Iris pigment epithelial cell (primary cell): ENCODE measurements around the gene COA7.
"Not testable (repeated sequence)": the region's sequence is repeated elsewhere in the genome, so short reads cannot be mapped to it uniquely, and the experiment has no call there.

Experiments
- DNase-seq: peaks from one replicate; pipeline ENCODE4 v3.0.0-alpha.2; 2011; ENCODE audit warnings: low read depth

Gene COA7

GRCh38 chr1:52706136-52706670, 8.1 kb upstream of the COA7 start:
- no peak for DNase-seq

GRCh38 chr1:52702886-52703787, 5.0 kb upstream of the COA7 start:
- peak; percentile 95 for DNase-seq

DNA sequence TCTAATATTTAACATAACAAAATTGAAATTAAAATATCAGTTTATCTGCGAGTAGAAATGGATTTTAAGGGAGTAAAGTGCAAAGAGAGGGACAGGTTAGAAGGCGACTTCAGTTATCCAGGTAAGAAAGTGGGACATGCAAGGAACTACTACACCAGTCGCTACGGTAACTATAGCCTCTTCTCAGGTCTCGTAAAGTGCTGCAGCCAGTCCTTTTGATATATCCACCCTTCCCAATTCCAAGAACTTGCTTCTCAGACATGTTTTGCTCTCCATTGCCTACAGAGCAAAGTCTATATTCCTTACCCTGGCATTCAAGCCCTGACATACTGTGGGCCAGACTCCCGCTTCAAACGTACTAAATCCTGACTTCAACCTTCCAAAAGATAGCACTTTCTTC, 2.5 kb downstream of the COA7 start:
- DNase-seq, result no peak

GRCh38 chr1:52693843-52694242, 4.3 kb downstream of the COA7 start:
- no peak for DNase-seq

DNA sequence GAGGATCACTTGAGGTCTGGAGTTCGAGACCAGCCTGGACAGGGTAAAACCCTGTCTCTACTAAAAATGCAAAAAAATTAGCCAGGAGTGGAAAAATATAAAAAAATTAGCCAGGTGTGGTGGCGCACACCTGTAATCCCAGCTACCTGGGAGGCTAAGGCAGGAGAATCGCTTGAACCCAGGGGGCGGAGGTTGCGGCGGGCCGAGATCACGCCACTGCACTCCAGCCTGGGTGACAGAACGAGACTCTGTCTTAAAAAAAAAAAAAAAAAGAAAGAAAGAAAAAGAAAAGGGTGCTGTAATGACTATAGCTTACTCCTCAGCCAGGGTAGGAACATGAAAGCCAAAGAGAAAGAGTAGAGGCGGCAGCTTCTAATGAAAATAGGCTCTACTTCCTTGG, 4.8 kb downstream of the COA7 start:
- DNase-seq, result not testable (repeated sequence)

- no peak for DNase-seq
Observed at GRCh38 chr1:52692697-52693096, 5.5 kb downstream of the COA7 start.

- peak; percentile 22 for DNase-seq
Observed at GRCh38 chr1:52691821-52692220, 6.3 kb downstream of the COA7 start.

GRCh38 chr1:52686830-52687229, 11.3 kb downstream of the COA7 start:
- DNase-seq, result no peak

GRCh38 chr1:52686261-52686751, 11.8 kb downstream of the COA7 start:
- DNase-seq, result peak; percentile 65

- no peak for DNase-seq
Observed at GRCh38 chr1:52684545-52684944, 13.6 kb downstream of the COA7 start.

- no peak for DNase-seq
Observed at GRCh38 chr1:52683367-52683940, 14.7 kb downstream of the COA7 start.

GRCh38 chr1:52681136-52681535, 17.0 kb downstream of the COA7 start:
- DNase-seq, result no peak

DNA sequence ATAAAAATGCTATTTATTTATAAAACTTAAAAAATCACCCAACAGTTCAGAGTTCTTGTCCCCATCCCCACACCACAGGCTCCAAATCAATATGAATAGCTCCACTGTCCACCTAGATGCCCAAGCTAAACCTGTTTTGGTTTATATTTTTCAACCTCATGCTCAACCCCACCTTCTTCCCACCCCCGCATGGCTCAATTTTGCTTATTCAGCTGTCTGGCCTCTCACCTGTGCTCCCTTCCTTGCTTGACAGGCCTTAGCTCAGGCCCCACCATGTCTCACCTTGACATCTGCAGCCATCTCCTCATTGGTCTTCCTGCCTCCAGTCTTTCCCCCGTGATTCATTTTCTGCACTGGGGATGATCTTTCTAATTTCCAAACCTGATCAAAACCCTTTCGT, 17.8 kb downstream of the COA7 start:
- DNase-seq, result no peak

DNA sequence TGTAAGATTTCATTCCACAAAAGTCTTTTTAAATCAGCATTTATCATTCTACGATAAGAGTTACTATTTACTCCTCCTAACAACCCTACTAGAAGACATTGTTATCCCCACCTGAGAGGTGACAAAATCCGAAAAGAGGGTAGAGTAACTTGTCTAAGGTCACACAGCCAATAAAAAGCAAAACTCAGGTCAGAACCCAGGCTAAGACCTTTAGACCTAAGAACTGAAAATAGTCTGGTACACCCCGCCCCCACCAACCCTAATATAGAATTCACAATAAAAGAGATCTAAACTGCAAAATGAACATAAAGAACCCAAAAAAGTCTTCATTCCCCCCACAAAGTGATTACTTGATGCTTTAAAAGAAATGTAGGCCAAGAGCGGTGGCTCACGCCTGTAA, 18.6 kb downstream of the COA7 start:
- no peak for DNase-seq

DNA sequence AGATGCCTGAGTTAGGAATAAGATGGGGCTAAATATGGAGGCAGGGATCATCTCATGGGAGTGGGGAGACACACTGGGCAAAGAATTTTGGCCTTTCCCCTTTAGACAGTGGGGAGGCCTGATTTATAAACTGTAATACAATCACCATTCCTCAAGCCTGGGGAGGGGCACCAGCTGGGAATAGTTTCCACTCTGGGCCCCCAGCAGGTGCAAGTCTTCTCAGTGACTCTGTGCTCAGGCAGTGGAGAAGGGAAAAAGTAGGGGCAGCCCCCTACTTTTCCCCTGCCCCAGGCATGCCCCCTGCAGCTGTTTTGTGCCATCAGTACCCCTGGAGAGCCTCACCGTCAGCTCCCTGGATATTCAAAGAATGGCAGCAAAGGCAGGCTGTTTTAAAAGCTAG, 19.1 kb downstream of the COA7 start:
- no peak for DNase-seq

DNA sequence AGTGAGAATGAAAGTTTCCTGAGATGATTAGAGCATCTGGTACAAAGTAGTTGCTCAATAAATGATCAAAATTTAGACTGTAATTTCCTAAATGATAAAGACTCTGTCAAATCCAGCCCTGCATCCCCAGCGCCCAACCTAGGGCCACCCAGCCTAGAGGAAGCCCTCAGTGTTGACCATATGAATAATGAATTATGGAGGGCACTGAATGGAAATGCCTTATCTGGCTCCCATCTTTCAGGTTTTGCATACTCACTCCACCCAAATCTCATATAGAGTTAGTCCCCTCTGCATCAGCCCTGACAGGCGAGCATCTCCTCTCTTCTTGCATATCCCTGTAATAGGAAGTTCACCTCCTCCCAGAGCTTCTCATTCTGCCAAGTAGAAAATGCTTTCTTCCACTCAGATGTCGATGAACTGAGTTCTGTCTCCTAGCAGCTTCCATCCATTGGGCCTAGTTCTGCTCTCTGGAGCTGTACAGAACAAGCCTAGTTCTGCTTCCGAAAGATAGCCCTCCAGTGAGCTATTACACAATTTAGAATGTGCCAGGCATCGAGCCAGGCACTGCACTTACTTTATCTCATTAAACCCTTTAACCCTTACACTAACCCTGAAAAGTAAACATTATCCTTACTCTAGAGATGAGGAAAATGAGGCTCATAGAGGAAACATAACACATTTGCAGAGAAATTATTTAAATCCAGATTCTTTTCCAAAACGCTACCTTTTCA, 20.9 kb downstream of the COA7 start:
- DNase-seq, result peak; percentile 56

DNA sequence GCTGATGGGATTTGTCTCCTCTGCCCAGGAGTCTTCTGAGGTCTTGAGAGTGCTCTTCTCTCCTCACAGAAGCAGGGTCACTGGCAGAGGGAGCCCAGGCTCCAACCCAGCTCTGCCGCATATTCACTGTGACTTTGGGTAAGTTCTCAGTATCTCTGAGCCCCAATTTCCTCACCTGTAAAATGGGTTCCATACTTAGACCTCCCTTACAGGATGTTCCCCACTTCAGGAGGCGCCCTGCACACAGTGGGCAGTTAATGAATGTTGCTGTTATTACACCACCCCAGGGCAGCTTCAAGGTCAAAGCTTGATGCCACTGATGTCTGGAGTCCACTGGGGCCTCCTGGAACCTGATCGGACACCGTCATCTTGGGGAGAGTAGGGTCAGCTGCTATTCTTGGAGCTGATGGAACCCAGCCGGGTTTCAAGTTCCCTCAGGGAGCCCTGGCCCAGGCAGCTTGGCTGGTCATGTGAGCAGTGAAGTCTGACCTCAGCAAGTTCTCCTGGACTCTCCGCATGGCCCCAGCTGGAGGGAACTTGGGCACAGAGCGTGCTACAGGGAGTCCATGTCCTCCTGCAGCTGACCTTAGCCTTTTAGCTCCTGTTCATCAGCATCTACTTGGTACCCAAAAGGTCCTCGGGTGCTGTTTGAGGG, 21.8 kb downstream of the COA7 start:
- DNase-seq, result no peak

- DNase-seq, result peak; percentile 64
Observed at GRCh38 chr1:52674497-52675384, 23.4 kb downstream of the COA7 start.

DNA sequence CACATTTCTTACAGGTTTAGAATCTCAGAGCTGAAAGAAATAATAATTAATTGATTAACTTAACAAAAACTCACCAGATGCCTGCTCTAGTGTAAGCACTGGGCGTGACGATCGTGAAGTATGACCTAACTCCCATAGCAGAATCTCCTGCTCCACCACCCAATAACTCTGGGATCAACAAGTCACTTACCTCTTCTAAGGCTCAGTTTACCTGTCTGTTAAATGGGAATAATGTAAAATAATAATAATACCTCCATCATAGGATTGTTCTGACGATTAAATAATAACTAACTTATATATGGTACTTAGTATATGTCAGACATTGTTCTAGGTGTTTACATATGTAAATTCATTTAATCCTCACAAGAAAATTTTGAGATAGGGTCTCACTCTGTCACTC, 24.6 kb downstream of the COA7 start:
- no peak for DNase-seq

DNA sequence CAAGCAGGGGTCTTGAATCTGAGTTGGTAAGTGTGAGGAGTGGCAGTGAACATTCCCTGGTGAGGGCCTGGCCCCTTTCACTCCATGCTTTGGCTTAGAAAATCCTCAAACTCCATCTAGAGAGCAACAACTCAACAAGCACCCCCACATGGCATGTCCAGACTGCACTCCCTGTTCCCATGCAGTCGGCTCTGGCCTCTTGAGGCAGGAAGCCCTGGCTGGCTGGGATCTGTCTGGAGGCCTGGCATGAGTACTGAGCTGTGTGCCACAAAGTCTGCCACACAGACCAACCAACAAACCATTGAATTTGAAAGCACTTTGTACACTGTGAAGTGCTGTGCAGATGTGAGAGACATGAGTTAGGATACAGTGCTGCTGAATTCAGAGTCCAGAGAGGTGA, 25.2 kb downstream of the COA7 start:
- DNase-seq, result no peak

DNA sequence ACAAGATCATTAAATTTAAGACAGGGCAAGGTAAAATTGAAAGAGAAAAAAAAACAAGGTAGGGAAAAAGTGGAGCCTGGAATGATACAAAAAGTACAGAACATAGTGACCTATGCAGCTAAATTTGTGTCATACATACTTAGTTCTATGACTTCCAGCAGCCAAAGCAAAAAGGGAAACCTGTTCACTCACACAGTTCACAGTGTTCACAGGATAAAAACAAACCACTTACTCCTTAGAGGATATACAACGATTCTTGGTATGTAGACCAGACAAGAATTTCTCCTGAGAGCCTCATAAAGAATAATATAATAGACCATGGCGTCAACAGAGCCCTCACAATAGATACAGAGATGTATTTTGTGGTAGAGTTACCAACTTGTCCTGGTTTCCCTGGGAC, 27.5 kb downstream of the COA7 start:
- no peak for DNase-seq
